Fibroblast of lung (primary cell): ENCODE data around the gene PRSS21.

ENCODE experiments used
- EZH2 ChIP-seq: IDR thresholded peaks from 2 replicates; pipeline ENCODE4 v1.5.1; 2012; ENCODE audit warnings: low read length, control low read depth, mild to moderate bottlenecking; ENCODE audit errors: missing control alignments
- TF ChIP-seq, protein P1 (sequence below), 2 donors: IDR thresholded peaks in 1 of 2; conservative IDR thresholded peaks in 1 of 2; 1 replicate in 1 of 2; 2 replicates in 1 of 2; pipeline ENCODE4 v1.5.1; 2011 to 2012; ENCODE audit warnings: low read length in 2 of 2, control low read depth in 1 of 2, inconsistent platforms in 1 of 2, low read depth in 1 of 2, mild to moderate bottlenecking in 1 of 2

DNA sequence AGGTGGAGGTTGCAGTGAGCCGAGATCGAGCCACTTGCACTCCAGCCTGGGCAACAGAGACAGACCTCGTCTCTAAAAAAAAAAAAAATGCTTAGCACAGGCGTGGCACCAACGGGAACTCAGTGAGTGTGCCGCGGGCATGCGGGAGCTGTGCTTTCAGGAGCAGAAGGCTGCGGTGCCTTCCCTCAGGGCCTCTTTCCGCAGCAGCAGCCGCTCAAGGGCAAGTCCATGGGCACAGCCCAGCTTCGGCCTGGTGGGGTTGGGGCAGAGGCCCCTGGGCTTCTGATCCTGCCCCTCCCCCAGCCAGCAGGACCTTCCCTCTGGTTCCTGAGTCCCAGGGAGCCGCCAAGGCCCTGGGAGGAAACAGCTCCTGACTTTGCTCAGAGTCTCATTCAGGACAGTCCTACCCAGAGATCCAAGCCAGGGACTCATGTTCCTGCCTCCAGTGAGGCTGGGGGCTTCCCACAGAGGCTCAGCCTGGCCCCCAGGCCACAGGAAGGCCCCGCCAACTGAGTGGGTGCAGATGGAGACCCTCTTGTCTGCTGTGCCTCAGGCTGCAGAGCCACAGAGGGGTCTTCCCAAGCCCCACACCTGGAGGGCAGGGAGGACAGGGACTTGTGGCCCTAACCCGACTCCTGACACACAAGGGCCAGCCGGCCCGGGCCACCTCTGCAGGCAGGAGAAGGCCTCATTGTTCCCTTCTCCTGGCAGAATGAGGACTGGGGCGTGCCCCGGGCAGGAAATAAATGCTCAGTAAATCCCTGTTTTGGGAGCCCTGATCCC lies 9.7 kb downstream of the PRSS21 start:
- TF ChIP-seq, protein P1, sequence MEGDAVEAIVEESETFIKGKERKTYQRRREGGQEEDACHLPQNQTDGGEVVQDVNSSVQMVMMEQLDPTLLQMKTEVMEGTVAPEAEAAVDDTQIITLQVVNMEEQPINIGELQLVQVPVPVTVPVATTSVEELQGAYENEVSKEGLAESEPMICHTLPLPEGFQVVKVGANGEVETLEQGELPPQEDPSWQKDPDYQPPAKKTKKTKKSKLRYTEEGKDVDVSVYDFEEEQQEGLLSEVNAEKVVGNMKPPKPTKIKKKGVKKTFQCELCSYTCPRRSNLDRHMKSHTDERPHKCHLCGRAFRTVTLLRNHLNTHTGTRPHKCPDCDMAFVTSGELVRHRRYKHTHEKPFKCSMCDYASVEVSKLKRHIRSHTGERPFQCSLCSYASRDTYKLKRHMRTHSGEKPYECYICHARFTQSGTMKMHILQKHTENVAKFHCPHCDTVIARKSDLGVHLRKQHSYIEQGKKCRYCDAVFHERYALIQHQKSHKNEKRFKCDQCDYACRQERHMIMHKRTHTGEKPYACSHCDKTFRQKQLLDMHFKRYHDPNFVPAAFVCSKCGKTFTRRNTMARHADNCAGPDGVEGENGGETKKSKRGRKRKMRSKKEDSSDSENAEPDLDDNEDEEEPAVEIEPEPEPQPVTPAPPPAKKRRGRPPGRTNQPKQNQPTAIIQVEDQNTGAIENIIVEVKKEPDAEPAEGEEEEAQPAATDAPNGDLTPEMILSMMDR (conservative IDR thresholded peaks at IDR 0.05 in 1 of 2, IDR thresholded peaks at IDR 0.05 in 1 of 2; ENCODE audit: low read depth in 1 of 2, low read length in 2 of 2) = no peak
- TF ChIP-seq EZH2 = no peak
